Measurements from ENCODE around the gene TMEM86B.

GRCh38 chr19:55255618-55256423 is 27.3 kb upstream of the TMEM86B start:
- TF ChIP-seq POLR2AphosphoS5 (IDR thresholded peaks at IDR 0.05; ENCODE audit: low read depth, low read length) (no peak), TAF1 (IDR thresholded peaks at IDR 0.05; ENCODE audit: borderline replicate concordance, insufficient read depth, low read length) (no peak), REST (IDR thresholded peaks at IDR 0.05; ENCODE audit: insufficient read depth in 1 of 2, low read depth in 2 of 2, low read length in 2 of 2) (no peak)
